CD14-positive monocyte (primary cell): ENCODE results near the gene ARL15. TPM values are rescaled to one million over a fixed set of nuclear protein-coding genes. Genes with fewer than 3 reads are reported as not detected.

ENCODE experiments used
- DNase-seq, 3 donors: peaks; one replicate each; pipeline ENCODE4 v3.0.0-alpha.2; 2011 to 2022
- H2AFZ ChIP-seq: 2 replicates; pipeline ENCODE4 v1.6.0; 2012; ENCODE audit warnings: mild to moderate bottlenecking, low read depth, low read length, inconsistent platforms; ENCODE audit not compliant: insufficient read depth, poor library complexity, severe bottlenecking
- H3K27ac ChIP-seq, 2 donors: 1 replicate in 1 of 2; 2 replicates in 1 of 2; pipeline ENCODE4 v1.5.1; 2012 to 2013; ENCODE audit warnings: low read length in 2 of 2, control low read depth in 1 of 2, inconsistent platforms in 1 of 2, low read depth in 1 of 2, mild to moderate bottlenecking in 1 of 2
- H3K27me3 ChIP-seq, 2 donors: one replicate each; pipeline versions ENCODE4 v1.6.0 to v1.6.1; 2011 to 2013; ENCODE audit warnings: low read length in 2 of 2; ENCODE audit not compliant: control insufficient read depth in 2 of 2, insufficient read depth in 2 of 2
- H3K36me3 ChIP-seq, 2 donors: replicated peaks in 1 of 2; 1 replicate in 1 of 2; 2 replicates in 1 of 2; pipeline versions ENCODE4 v1.5.1 to v1.6.1; 2012 to 2013; ENCODE audit warnings: low read length in 2 of 2, control low read depth in 1 of 2, inconsistent platforms in 1 of 2, mild to moderate bottlenecking in 1 of 2; ENCODE audit not compliant: insufficient read depth in 2 of 2, control insufficient read depth in 1 of 2
- H3K4me1 ChIP-seq, 2 donors: 1 replicate in 1 of 2; 2 replicates in 1 of 2; pipeline versions ENCODE4 v1.5.1 to v1.6.1; 2012 to 2013; ENCODE audit warnings: low read length in 2 of 2, control low read depth in 1 of 2, inconsistent platforms in 1 of 2, mild to moderate bottlenecking in 1 of 2, moderate library complexity in 1 of 2; ENCODE audit not compliant: insufficient read depth in 2 of 2, control insufficient read depth in 1 of 2
- H3K4me2 ChIP-seq: replicated peaks from 2 replicates; pipeline ENCODE3; 2012; ENCODE audit warnings: low read length, moderate library complexity, mild to moderate bottlenecking; ENCODE audit not compliant: poor library complexity, severe bottlenecking; ENCODE audit errors: extremely low read depth
- H3K4me3 ChIP-seq, 3 experiments: fragments of 200-600 bp in 1 of 3; sonication (generic) in 1 of 3; replicated peaks in 1 of 3; 1 replicate in 2 of 3; 2 replicates in 1 of 3; pipeline ENCODE4 v1.5.1; 2011 to 2013; ENCODE audit warnings: low read length in 3 of 3, mild to moderate bottlenecking in 3 of 3, control low read depth in 2 of 3, low read depth in 2 of 3, inconsistent platforms in 1 of 3, moderate library complexity in 1 of 3
- H3K79me2 ChIP-seq: 2 replicates; pipeline ENCODE4 v1.6.0; 2012; ENCODE audit warnings: mild to moderate bottlenecking, control low read depth, inconsistent platforms, low read length, moderate library complexity; ENCODE audit not compliant: insufficient read depth
- H3K9ac ChIP-seq: 2 replicates; pipeline ENCODE4 v1.6.0; 2017; ENCODE audit warnings: low read length, mild to moderate bottlenecking; ENCODE audit not compliant: insufficient read depth, poor library complexity, severe bottlenecking
- H3K9me3 ChIP-seq, 2 donors: replicated peaks in 1 of 2; 1 replicate in 1 of 2; 2 replicates in 1 of 2; pipeline versions ENCODE4 v1.5.1 to v1.6.1; 2012 to 2013; ENCODE audit warnings: low read length in 2 of 2, control low read depth in 1 of 2; ENCODE audit not compliant: control insufficient read depth in 1 of 2, insufficient read depth in 1 of 2
- H4K20me1 ChIP-seq: 2 replicates; pipeline ENCODE4 v1.6.0; 2012; ENCODE audit warnings: mild to moderate bottlenecking, low read length, control low read depth, moderate library complexity; ENCODE audit not compliant: insufficient read depth
- H3K27ac Mint-ChIP-seq, 7 donors: one replicate each; pipeline ENCODE4 v1.8.0; 2020; ENCODE audit warnings: mild to moderate bottlenecking in 7 of 7, mixed read lengths in 7 of 7, moderate library complexity in 6 of 7, inconsistent platforms in 2 of 7
- H3K27me3 Mint-ChIP-seq, 3 donors: one replicate each; pipeline ENCODE4 v1.8.0; 2021 to 2022; ENCODE audit warnings: low read depth in 3 of 3, mild to moderate bottlenecking in 3 of 3, mixed read lengths in 3 of 3, moderate library complexity in 3 of 3, inconsistent platforms in 1 of 3
- H3K36me3 Mint-ChIP-seq, 2 donors: one replicate each; pipeline ENCODE4 v1.8.0; 2020; ENCODE audit warnings: mixed read lengths in 2 of 2, inconsistent platforms in 1 of 2, mild to moderate bottlenecking in 1 of 2
- H3K4me1 Mint-ChIP-seq: one replicate; pipeline ENCODE4 v1.8.0; 2020; ENCODE audit warnings: mild to moderate bottlenecking, mixed read lengths
- H3K4me3 Mint-ChIP-seq, 2 donors: one replicate each; pipeline ENCODE4 v1.8.0; 2020; ENCODE audit warnings: mild to moderate bottlenecking in 2 of 2, mixed read lengths in 2 of 2, moderate library complexity in 1 of 2
- H3K9me3 Mint-ChIP-seq, 7 donors: one replicate each; pipeline ENCODE4 v1.8.0; 2020 to 2022; ENCODE audit warnings: mixed read lengths in 7 of 7, mild to moderate bottlenecking in 6 of 7, moderate library complexity in 6 of 7, inconsistent platforms in 2 of 7
- CTCF ChIP-seq: fragments of 200-600 bp; IDR thresholded peaks from one replicate; pipeline ENCODE4 v1.8.0; 2022; ENCODE audit warnings: antibody characterized with exemption, mild to moderate bottlenecking
- whole genome bisulfite sequencing: methylation state at CpG from one replicate; pipeline ENCODE4 v1.1.5; 2013; ENCODE audit warnings: missing lambda C conversion rate; ENCODE audit not compliant: insufficient coverage; 5-methylcytosine and 5-hydroxymethylcytosine counted together
- intact Hi-C, 2 donors: fragments of 100-400 bp; cut with micrococcal nuclease; formaldehyde crosslinking; loops; one replicate each; pipeline versions ENCODE4 v1.15.0 to v1.15.1; 2023
- polyA plus RNA-seq, 3 donors: library from polyadenylated mRNA; depleted of rRNA in 1 of 3; unstranded in 2 of 3; stranded (reverse) in 1 of 3; fragments of 300-500 nt in 2 of 3; fragments of >200 nt in 1 of 3; fragmentation: Illumina TruSeq in 2 of 3; gene quantifications; 1 replicate in 2 of 3; 2 replicates in 1 of 3; pipeline ENCODE4 v1.2.3, GENCODE V29; 2012 to 2021

Gene ARL15
- polyA plus RNA-seq, 3 donors, result 10.5 to 27.6 (median 18.0) TPM

- Mint-ChIP-seq H3K36me3 (peaks cover 2 to 5% of the 10 kb centered on the region in 2 donors), H3K27ac (no peak overlapping the region), H3K4me3 (no peak overlapping the region), H3K9me3 (peaks cover 0 to 5% (median 0%) of the 10 kb centered on the region in 7 donors), H3K4me1 (no peaks in the 10 kb centered on the region), H3K27me3 (peaks cover 0 to 3% (median 0%) of the 10 kb centered on the region in 3 donors)
- H3K4me2 ChIP-seq, result no peak overlapping the region
- H2AFZ ChIP-seq, result no peak overlapping the region
- H3K27me3 ChIP-seq, result no peaks in the 10 kb centered on the region
- no peaks in the 10 kb centered on the region for H3K36me3 ChIP-seq
- intact Hi-C loops, result no loop called here
- no peaks in the 10 kb centered on the region for H3K9me3 ChIP-seq
- H3K27ac ChIP-seq, result no peak overlapping the region
- H3K4me1 ChIP-seq, result no peaks in the 10 kb centered on the region
- TF ChIP-seq CTCF, result no peak
- DNase-seq, result no peak
- H3K4me3 ChIP-seq, result no peak overlapping the region
- H4K20me1 ChIP-seq, result no peaks in the 10 kb centered on the region
- H3K9ac ChIP-seq, result no peak overlapping the region
- 95% methylated on average over 5 of the region's 6 CpGs for WGBS
- H3K79me2 ChIP-seq, result no peaks in the 10 kb centered on the region
Observed at GRCh38 chr5:53932351-53932750, 378.0 kb downstream of the ARL15 start.

- Histone ChIP-seq H2AFZ (no peak overlapping the region), H3K9me3 (no peaks in the 10 kb centered on the region), H3K27ac (no peak overlapping the region), H3K79me2 (no peaks in the 10 kb centered on the region), H3K27me3 (no peaks in the 10 kb centered on the region), H3K4me2 (no peak overlapping the region), H4K20me1 (no peaks in the 10 kb centered on the region), H3K4me3 (no peak overlapping the region), H3K36me3 (no peaks in the 10 kb centered on the region), H3K9ac (no peak overlapping the region), H3K4me1 (no peaks in the 10 kb centered on the region)
- no peak for DNase-seq
- intact Hi-C loops, result no loop called here
- no peak overlapping the region for H3K27ac Mint-ChIP-seq
- peaks cover 0 to 3% (median 0%) of the 10 kb centered on the region in 7 donors for H3K9me3 Mint-ChIP-seq
- H3K4me1 Mint-ChIP-seq, result no peaks in the 10 kb centered on the region
- H3K27me3 Mint-ChIP-seq, result peaks cover 0 to 3% (median 1%) of the 10 kb centered on the region in 3 donors
- no peak for TF ChIP-seq CTCF
- H3K4me3 Mint-ChIP-seq, result no peak overlapping the region
- H3K36me3 Mint-ChIP-seq, result peaks cover under 1 to 2% of the 10 kb centered on the region in 2 donors
- WGBS, result no CpG with 5 or more reads among the region's 5 CpGs
Observed at GRCh38 chr5:53930457-53930856, 379.9 kb downstream of the ARL15 start.
